Measurements from ENCODE around the gene LMTK3. TPM values are rescaled to one million over a fixed set of nuclear protein-coding genes. Genes with fewer than 3 reads are reported as not detected.

Gene LMTK3
- total RNA-seq, 1 donor from 2014 or later: 0.02 TPM

GRCh38 chr19:48500830-48501493 is 10.7 kb downstream of the LMTK3 start:
- Histone ChIP-seq H3K27me3 (no peaks in the 10 kb centered on the region), H3K27ac (no peak overlapping the region), H3K9ac (no peak overlapping the region), H3K4me1 (peaks cover 10% of the 10 kb centered on the region), H3K36me3 (no peaks in the 10 kb centered on the region), H4K20me1 (ENCODE audit: low read depth) (peaks cover 4% of the 10 kb centered on the region), H3K4me2 (peak overlapping the region; percentile 85), H2AFZ (replicated peaks) (no peak overlapping the region), H3F3A (ENCODE audit: low read depth) (peaks cover 28% of the 10 kb centered on the region), H3K9me3 (ENCODE audit: low read depth) (no peaks in the 10 kb centered on the region), H3K4me3 (peak overlapping the region; percentile 52), H3K79me2 (ENCODE audit: low read depth) (no peaks in the 10 kb centered on the region)
- no peak for DNase-seq (ENCODE audit: low spot score)
- Mint-ChIP-seq H3K9me3 (no peaks in the 10 kb centered on the region), H3K36me3 (no peaks in the 10 kb centered on the region), H3K27ac (no peak overlapping the region), H3K4me3 (no peak overlapping the region), H3K27me3 (ENCODE audit: insufficient read depth, low read depth) (peaks cover 14% of the 10 kb centered on the region), H3K4me1 (peaks cover 20% of the 10 kb centered on the region)
- no peak for TF ChIP-seq EZH2 (IDR thresholded peaks at IDR 0.05)
- TF ChIP-seq, protein P1, sequence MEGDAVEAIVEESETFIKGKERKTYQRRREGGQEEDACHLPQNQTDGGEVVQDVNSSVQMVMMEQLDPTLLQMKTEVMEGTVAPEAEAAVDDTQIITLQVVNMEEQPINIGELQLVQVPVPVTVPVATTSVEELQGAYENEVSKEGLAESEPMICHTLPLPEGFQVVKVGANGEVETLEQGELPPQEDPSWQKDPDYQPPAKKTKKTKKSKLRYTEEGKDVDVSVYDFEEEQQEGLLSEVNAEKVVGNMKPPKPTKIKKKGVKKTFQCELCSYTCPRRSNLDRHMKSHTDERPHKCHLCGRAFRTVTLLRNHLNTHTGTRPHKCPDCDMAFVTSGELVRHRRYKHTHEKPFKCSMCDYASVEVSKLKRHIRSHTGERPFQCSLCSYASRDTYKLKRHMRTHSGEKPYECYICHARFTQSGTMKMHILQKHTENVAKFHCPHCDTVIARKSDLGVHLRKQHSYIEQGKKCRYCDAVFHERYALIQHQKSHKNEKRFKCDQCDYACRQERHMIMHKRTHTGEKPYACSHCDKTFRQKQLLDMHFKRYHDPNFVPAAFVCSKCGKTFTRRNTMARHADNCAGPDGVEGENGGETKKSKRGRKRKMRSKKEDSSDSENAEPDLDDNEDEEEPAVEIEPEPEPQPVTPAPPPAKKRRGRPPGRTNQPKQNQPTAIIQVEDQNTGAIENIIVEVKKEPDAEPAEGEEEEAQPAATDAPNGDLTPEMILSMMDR (IDR thresholded peaks at IDR 0.05): no peak
- TF ChIP-seq EZH2phosphoT487 (IDR thresholded peaks at IDR 0.05): no peak

GRCh38 chr19:48499316-48500090 is 12.1 kb downstream of the LMTK3 start:
- Histone ChIP-seq H3K9me3 (ENCODE audit: low read depth) (no peaks in the 10 kb centered on the region), H3K4me3 (no peak overlapping the region), H3K36me3 (no peaks in the 10 kb centered on the region), H4K20me1 (ENCODE audit: low read depth) (peaks cover 4% of the 10 kb centered on the region), H3K4me2 (no peak overlapping the region), H3K4me1 (peaks cover 10% of the 10 kb centered on the region), H3K27me3 (peaks cover 10% of the 10 kb centered on the region), H3K27ac (no peak overlapping the region), H3K79me2 (ENCODE audit: low read depth) (no peaks in the 10 kb centered on the region), H3K9ac (no peak overlapping the region), H2AFZ (replicated peaks) (no peak overlapping the region), H3F3A (ENCODE audit: low read depth) (peaks cover 35% of the 10 kb centered on the region)
- no peak for DNase-seq (ENCODE audit: low spot score)
- Mint-ChIP-seq H3K27ac (no peak overlapping the region), H3K9me3 (no peaks in the 10 kb centered on the region), H3K4me3 (no peak overlapping the region), H3K4me1 (peaks cover 30% of the 10 kb centered on the region), H3K27me3 (ENCODE audit: insufficient read depth, low read depth) (peaks cover 16% of the 10 kb centered on the region), H3K36me3 (peaks cover 1% of the 10 kb centered on the region)
- no peak for TF ChIP-seq EZH2phosphoT487 (IDR thresholded peaks at IDR 0.05)
- TF ChIP-seq, protein P1 (IDR thresholded peaks at IDR 0.05): no peak
- no peak for TF ChIP-seq EZH2 (IDR thresholded peaks at IDR 0.05)

DNA sequence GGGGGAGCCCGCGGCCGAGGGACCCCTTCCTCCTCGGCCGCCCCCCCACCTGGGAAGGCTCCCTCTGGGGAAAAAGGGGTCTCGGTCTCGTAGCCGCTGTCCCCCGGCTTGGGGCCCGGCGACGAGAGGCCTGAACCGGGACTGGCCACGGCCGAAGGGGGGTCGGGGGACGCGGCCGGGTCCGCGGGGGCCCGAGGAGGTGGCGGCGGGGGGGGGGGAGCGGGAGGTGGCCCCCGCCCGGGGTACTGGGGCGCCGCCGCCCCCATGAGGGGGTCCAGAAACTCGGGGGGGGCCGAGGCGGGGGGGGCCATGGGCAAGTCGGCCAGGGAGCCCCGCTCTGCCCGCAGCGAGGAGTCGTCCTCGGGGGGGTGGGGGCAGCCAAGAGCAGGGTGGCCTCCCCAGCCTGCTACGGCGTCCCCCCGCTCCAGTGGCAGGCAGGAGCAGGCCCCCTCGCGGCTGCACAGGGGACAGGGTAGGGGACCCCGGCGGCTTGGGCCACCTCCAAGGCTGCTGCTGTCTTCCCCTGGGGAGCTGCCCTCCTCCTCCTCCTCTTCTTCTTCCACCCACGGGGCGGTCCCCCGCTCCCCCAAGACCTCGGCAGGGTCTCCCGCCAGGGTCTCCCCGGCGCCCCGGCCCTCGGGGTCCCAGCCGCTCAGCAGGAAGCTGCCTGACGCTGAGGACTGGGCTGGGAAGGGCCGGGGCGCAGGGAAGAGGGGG is 12.9 kb downstream of the LMTK3 start:
- Mint-ChIP-seq H3K9me3 (no peaks in the 10 kb centered on the region), H3K27ac (no peak overlapping the region), H3K27me3 (ENCODE audit: insufficient read depth, low read depth) (peaks cover 16% of the 10 kb centered on the region), H3K4me1 (peaks cover 33% of the 10 kb centered on the region), H3K36me3 (peaks cover 1% of the 10 kb centered on the region), H3K4me3 (no peak overlapping the region)
- H3K9ac ChIP-seq: no peak overlapping the region
- no peaks in the 10 kb centered on the region for H3K36me3 ChIP-seq
- no peaks in the 10 kb centered on the region for H3K79me2 ChIP-seq (ENCODE audit: low read depth)
- no peak overlapping the region for H3K4me2 ChIP-seq
- H3K27me3 ChIP-seq: peaks cover 17% of the 10 kb centered on the region
- H3F3A ChIP-seq (ENCODE audit: low read depth): peaks cover 40% of the 10 kb centered on the region
- no peak for DNase-seq (ENCODE audit: low spot score)
- peaks cover 14% of the 10 kb centered on the region for H3K4me1 ChIP-seq
- H4K20me1 ChIP-seq (ENCODE audit: low read depth): peaks cover 4% of the 10 kb centered on the region
- H2AFZ ChIP-seq (replicated peaks): no peak overlapping the region
- TF ChIP-seq EZH2phosphoT487 (IDR thresholded peaks at IDR 0.05) (no peak), EZH2 (IDR thresholded peaks at IDR 0.05) (no peak)
- TF ChIP-seq, protein P1 (IDR thresholded peaks at IDR 0.05): no peak
- H3K27ac ChIP-seq: no peak overlapping the region
- no peak overlapping the region for H3K4me3 ChIP-seq
- H3K9me3 ChIP-seq (ENCODE audit: low read depth): no peaks in the 10 kb centered on the region

Data from neural progenitor cell (in vitro differentiated cells).